PC-3 (cell line): ENCODE measurements around the gene UQCRQ. TPM values are rescaled to one million over a fixed set of nuclear protein-coding genes. Genes with fewer than 3 reads are reported as not detected.

Experiments
- ATAC-seq: fragments of 200-7000 bp; cut with Tn5 transposase; 2 replicates; pipeline ENCODE4 v1.9.1; 2020; ENCODE audit warnings: mild to moderate bottlenecking, moderate library complexity
- BruUV-seq: library from RNA; stranded (reverse); fragments of 400-500 nt; replicated peaks from 2 replicates; lab custom pipeline; 2021; lab: Mats Ljungman, UMichigan
- CTCF ChIA-PET: fragments of 300-600 bp; sonication (Branson Sonifier 250); formaldehyde crosslinking; loops from one replicate; lab custom pipeline; 2022; ENCODE audit warnings: antibody characterized with exemption; lab: Charles Lee
- POLR2A ChIA-PET: fragments of 300-600 bp; sonication (Branson Sonifier 250); formaldehyde crosslinking; loops from one replicate; lab custom pipeline; 2022; ENCODE audit warnings: antibody characterized with exemption; ENCODE audit not compliant: unreplicated experiment; lab: Charles Lee
- DNase-seq: peaks from one replicate; pipeline ENCODE4 v3.0.0-alpha.2; 2015
- H2AFZ ChIP-seq: fragments of 300-600 bp; sonication (generic); 2 replicates; pipeline ENCODE4 v1.6.0; 2016; ENCODE audit warnings: antibody characterized with exemption, low read length
- H3F3A ChIP-seq: fragments of 300-600 bp; sonication (generic); one replicate; pipeline ENCODE4 v1.6.0; 2017; ENCODE audit warnings: antibody characterized with exemption, low read length, control low read depth, mild to moderate bottlenecking; ENCODE audit not compliant: unreplicated experiment
- H3K27ac ChIP-seq: fragments of 300-600 bp; sonication (generic); 2 replicates; pipeline ENCODE4 v1.5.1; 2016; ENCODE audit warnings: mild to moderate bottlenecking, low read length
- H3K27me3 ChIP-seq: fragments of 300-600 bp; sonication (generic); 2 replicates; pipeline ENCODE4 v1.6.1; 2016; ENCODE audit warnings: low read length, mixed read lengths
- H3K36me3 ChIP-seq: fragments of 300-600 bp; sonication (generic); 2 replicates; pipeline ENCODE4 v1.6.1; 2016; ENCODE audit warnings: low read depth, mixed run types, low read length, mixed read lengths
- H3K4me1 ChIP-seq: fragments of 300-600 bp; sonication (generic); 2 replicates; pipeline ENCODE4 v1.5.1; 2016; ENCODE audit warnings: low read length; ENCODE audit not compliant: insufficient read depth
- H3K4me2 ChIP-seq: fragments of 300-600 bp; sonication (generic); 2 replicates; pipeline ENCODE4 v1.6.0; 2016; ENCODE audit warnings: low read length
- H3K4me3 ChIP-seq: fragments of 300-600 bp; sonication (generic); 2 replicates; pipeline ENCODE4 v1.5.1; 2016; ENCODE audit warnings: mild to moderate bottlenecking, low read length, mixed read lengths
- H3K79me2 ChIP-seq: fragments of 300-600 bp; sonication (generic); 2 replicates; pipeline ENCODE4 v1.6.1; 2017; ENCODE audit warnings: low read length, mixed read lengths
- H3K9ac ChIP-seq: fragments of 300-600 bp; sonication (generic); 2 replicates; pipeline ENCODE4 v1.6.0; 2016; ENCODE audit warnings: mild to moderate bottlenecking, low read length
- H3K9me2 ChIP-seq: fragments of 300-600 bp; sonication (generic); replicated peaks from 2 replicates; pipeline ENCODE4 v1.6.1; 2016; ENCODE audit warnings: mixed run types, low read length, mixed read lengths
- H3K9me3 ChIP-seq: fragments of 300-600 bp; sonication (generic); 2 replicates; pipeline ENCODE4 v1.6.1; 2016; ENCODE audit warnings: low read length, mixed read lengths
- H4K20me1 ChIP-seq: fragments of 300-600 bp; sonication (generic); 2 replicates; pipeline ENCODE4 v1.6.1; 2016; ENCODE audit warnings: low read length, mixed read lengths
- CTCF ChIP-seq: fragments of 300-600 bp; sonication (generic); conservative IDR thresholded peaks from 2 replicates; pipeline ENCODE4 v1.5.1; 2017; ENCODE audit warnings: antibody characterized with exemption, low read depth, mild to moderate bottlenecking, low read length
- EZH2 ChIP-seq: fragments of 300-600 bp; sonication (generic); IDR thresholded peaks from one replicate; pipeline ENCODE4 v1.6.1; 2017; ENCODE audit warnings: antibody characterized with exemption, mild to moderate bottlenecking, low read length; ENCODE audit not compliant: unreplicated experiment
- EZH2phosphoT487 ChIP-seq: fragments of 300-600 bp; sonication (generic); IDR thresholded peaks from 2 replicates; pipeline ENCODE4 v1.6.1; 2018; ENCODE audit warnings: mild to moderate bottlenecking, antibody characterized with exemption, low read length, borderline replicate concordance
- intact Hi-C: fragments of 100-400 bp; cut with micrococcal nuclease; formaldehyde crosslinking; loops from 2 replicates; pipeline ENCODE4 v1.9.0; 2023
- total RNA-seq: library from RNA; depleted of rRNA; stranded (reverse); fragments of >200 nt; gene quantifications from 2 replicates; pipeline ENCODE4 v1.2.3, GENCODE V29; 2014

The UQCRQ gene
- total RNA-seq, 1 experiment from 2014 or later = 198 TPM

- Histone ChIP-seq H3K4me3 (peak within 1 kb of the TSS; percentile 95), H2AFZ (peak within 1 kb of the TSS; percentile 90), H3F3A (no peaks in the 10 kb centered on the region), H3K4me1 (peaks cover 5% of the 10 kb centered on the region), H4K20me1 (no peaks in the 10 kb centered on the region), H3K36me3 (no peaks in the 10 kb centered on the region), H3K27me3 (no peaks in the 10 kb centered on the region), H3K9ac (peak within 1 kb of the TSS; percentile 79), H3K79me2 (peaks cover 17% of the 10 kb centered on the region; the same call in 1 of the 2 replicates), H3K4me2 (peak within 1 kb of the TSS; percentile 98), H3K27ac (no peak within 1 kb of the TSS), H3K9me3 (no peaks in the 10 kb centered on the region), H3K9me2 (no peaks in the 10 kb centered on the region)
- TF ChIP-seq EZH2phosphoT487 (no peak), EZH2 (no peak), CTCF (no peak)
- ChIA-PET CTCF (interaction anchor here (0.6 to 0.9 kb wide), 2 partner anchors 53 to 133 kb away, joined by 3 to 4 read pairs; no protein-coding TSS in a partner anchor), POLR2A (no interaction called here)
- DNase-seq (peak; percentile 68), ATAC-seq (peak; percentile 83)
- no TSS peak for BruUV-seq
- intact Hi-C loops = loop anchor here (1.0 kb wide), 2 partner anchors 36 to 53 kb away; partner anchors contain the start of genes GDF9 and UQCRQ
Measured at GRCh38 chr5:132830436-132831094, 35.9 kb upstream of the UQCRQ start, which contains the start of gene SHROOM1. Gene SHROOM1, minus strand, starts transcription at chr5:132830647. Its CDS starts 4,507 bp downstream, at chr5:132826140.

- ChIA-PET CTCF (no interaction called here), POLR2A (no interaction called here)
- DNase-seq (no peak), ATAC-seq (no peak)
- intact Hi-C loops = no loop called here
- H3K27ac ChIP-seq = no peak overlapping the region
- H3K9me2 ChIP-seq = no peaks in the 10 kb centered on the region
- no peaks in the 10 kb centered on the region for H3K36me3 ChIP-seq
- TF ChIP-seq CTCF (no peak), EZH2 (no peak), EZH2phosphoT487 (no peak)
- no peaks in the 10 kb centered on the region for H3K9me3 ChIP-seq
- H3K4me2 ChIP-seq = peak overlapping the region; percentile 98
- peaks cover 5% of the 10 kb centered on the region for H3K4me1 ChIP-seq
- H3K79me2 ChIP-seq = peaks cover 17% of the 10 kb centered on the region; the same call in 1 of the 2 replicates
- peak overlapping the region; percentile 79 for H3K9ac ChIP-seq
- H2AFZ ChIP-seq = peak overlapping the region; percentile 90
- no peaks in the 10 kb centered on the region for H3F3A ChIP-seq
- BruUV-seq = TSS peak; percentile 73
- H3K27me3 ChIP-seq = no peaks in the 10 kb centered on the region
- H3K4me3 ChIP-seq = peak overlapping the region; percentile 95
- no peaks in the 10 kb centered on the region for H4K20me1 ChIP-seq
Measured at GRCh38 chr5:132831095-132831860, 35.2 kb upstream of the UQCRQ start.
